NT2/D1 (cell line): Measurements from ENCODE around the gene TUBGCP4.

ENCODE experiments used
- SUZ12 ChIP-seq: IDR thresholded peaks from 2 replicates; pipeline ENCODE4 v1.6.1; 2011; ENCODE audit not compliant: insufficient read length, insufficient read depth; ENCODE audit errors: extremely low read depth
- YY1 ChIP-seq: IDR thresholded peaks from 2 replicates; pipeline ENCODE4 v1.6.1; 2011; ENCODE audit not compliant: insufficient read length, insufficient read depth
- ZNF274 ChIP-seq: IDR thresholded peaks from 2 replicates; pipeline ENCODE4 v1.6.1; 2011; ENCODE audit warnings: mild to moderate bottlenecking, low read depth, low read length

GRCh38 chr15:43406808-43407207, 35.9 kb downstream of the TUBGCP4 start:
- no peak for TF ChIP-seq ZNF274
- no peak for TF ChIP-seq SUZ12
- no peak for TF ChIP-seq YY1
